Motor neuron (in vitro differentiated cells): ENCODE results near the gene RBBP5. TPM values are rescaled to one million over a fixed set of nuclear protein-coding genes. Genes with fewer than 3 reads are reported as not detected.

ENCODE experiments used
- ATAC-seq, 8 experiments: fragments of 200-7000 bp; cut with Tn5 transposase; replicated peaks in 6 of 8; 2 replicates each; pipeline ENCODE4 v1.8.0; 2021; ENCODE audit warnings: mild to moderate bottlenecking in 8 of 8, moderate library complexity in 8 of 8
- H3K27ac ChIP-seq, 2 donors: fragments of 250-450 bp; sonication (Bioruptor Pico); 2 replicates each; pipeline ENCODE4 v1.9.0; 2021; ENCODE audit warnings: antibody characterized with exemption in 2 of 2, mild to moderate bottlenecking in 2 of 2, moderate library complexity in 1 of 2
- H3K4me1 ChIP-seq, 2 donors: fragments of 250-450 bp; sonication (Bioruptor Pico); replicated peaks in 1 of 2; 2 replicates each; pipeline ENCODE4 v1.6.1; 2021; ENCODE audit warnings: antibody characterized with exemption in 2 of 2, mild to moderate bottlenecking in 2 of 2, moderate library complexity in 1 of 2
- H3K4me3 ChIP-seq, 5 donors: fragments of 250-450 bp; sonication (Bioruptor Pico); 2 replicates each; pipeline ENCODE4 v1.9.0; 2021; ENCODE audit warnings: antibody characterized with exemption in 5 of 5, mild to moderate bottlenecking in 5 of 5, moderate library complexity in 4 of 5
- WGBS, 10 experiments: fragments of 450-650 bp; shearing (Covaris generic); methylation state at CpG; one replicate each; pipeline ENCODE4 v1.0.0; 2022; 5-methylcytosine and 5-hydroxymethylcytosine counted together
- in situ Hi-C, 9 experiments: fragments of 400-800 bp; cut with MboI; loops; one replicate each; pipeline ENCODE4 v1.15.0; 2021; ENCODE audit warnings: low sequenced_read_pairs in 9 of 9, low pct_unique_long_range_greater_than_20kb in 2 of 9; ENCODE audit not compliant: unreplicated experiment in 9 of 9
- total RNA-seq, 8 experiments: library from RNA; unstranded; fragments of 300-600 nt; gene quantifications; 2 replicates each; pipeline versions ENCODE4 v1.2.3 to v1.2.4, GENCODE V29; 2022

The RBBP5 gene
- total RNA-seq, 8 experiments from 2014 or later, result 11.7 to 25.2 (median 17.0) TPM

GRCh38 chr1:205068457-205069040, 53.2 kb downstream of the RBBP5 start:
- Histone ChIP-seq H3K27ac (no peak overlapping the region), H3K4me3 (no peak overlapping the region), H3K4me1 (no peaks in the 10 kb centered on the region)
- ATAC-seq, result no peak
- in situ Hi-C loops, result loop anchor here in 4 of 9 experiments (10.0 to 25.0 kb wide), 3 partner anchors 74 to 106 kb away; no protein-coding TSS in a partner anchor
- 0 to 91% (median 71%) methylated on average over 1 to 2 of the region's 2 CpGs; no CpG with 5 or more reads in 4 of the 10 experiments for WGBS, 10 experiments

- ATAC-seq, result no peak
- Histone ChIP-seq H3K4me1 (no peaks in the 10 kb centered on the region), H3K27ac (no peak overlapping the region), H3K4me3 (no peak overlapping the region)
- in situ Hi-C loops, result loop anchor here in 4 of 9 experiments (10.0 to 25.0 kb wide), 3 partner anchors 73 to 106 kb away; no protein-coding TSS in a partner anchor
- 65 to 85% (median 81%) methylated on average over 1 to 4 of the region's 4 CpGs; no CpG with 5 or more reads in 6 of the 10 experiments for WGBS, 10 experiments
Observed at GRCh38 chr1:205068001-205068400, 53.8 kb downstream of the RBBP5 start.

GRCh38 chr1:205067031-205067430, 54.7 kb downstream of the RBBP5 start:
- ATAC-seq, result no peak
- no peak overlapping the region for H3K4me3 ChIP-seq
- no peak overlapping the region for H3K27ac ChIP-seq
- H3K4me1 ChIP-seq, result no peaks in the 10 kb centered on the region
- WGBS, 10 experiments, result 50 to 100% (median 89%) methylated on average over 1 to 6 of the region's 6 CpGs; no CpG with 5 or more reads in 1 of the 10 experiments
- in situ Hi-C loops, result loop anchor here in 4 of 9 experiments (10.0 to 25.0 kb wide), 3 partner anchors 72 to 105 kb away; no protein-coding TSS in a partner anchor

- peak in 3 of 8 experiments; percentile 60 to 83 (median 62) for ATAC-seq
- no peak overlapping the region for H3K27ac ChIP-seq
- H3K4me1 ChIP-seq, result peaks cover 0 to 7% of the 10 kb centered on the region in 2 donors
- in situ Hi-C loops, result loop anchor here in 4 of 9 experiments (10.0 to 25.0 kb wide), 3 partner anchors 71 to 104 kb away; no protein-coding TSS in a partner anchor
- H3K4me3 ChIP-seq, result no peak overlapping the region
- WGBS, 10 experiments, result 43 to 86% (median 74%) methylated on average over 2 to 9 of the region's 13 CpGs; no CpG with 5 or more reads in 4 of the 10 experiments
Observed at GRCh38 chr1:205066141-205066818, 55.5 kb downstream of the RBBP5 start.

- WGBS, 10 experiments, result 78 to 100% (median 93%) methylated on average over 1 to 11 of the region's 14 CpGs; no CpG with 5 or more reads in 5 of the 10 experiments
- Histone ChIP-seq H3K4me3 (no peak overlapping the region), H3K27ac (no peak overlapping the region), H3K4me1 (peaks cover 0 to 8% of the 10 kb centered on the region in 2 donors)
- in situ Hi-C loops, result loop anchor here in 4 of 9 experiments (10.0 to 25.0 kb wide), 3 partner anchors 71 to 103 kb away; no protein-coding TSS in a partner anchor
- ATAC-seq, result no peak
Observed at GRCh38 chr1:205065666-205066065, 56.1 kb downstream of the RBBP5 start.

GRCh38 chr1:205064741-205065316, 56.9 kb downstream of the RBBP5 start:
- Histone ChIP-seq H3K4me3 (no peak overlapping the region), H3K27ac (no peak overlapping the region), H3K4me1 (peaks cover 0 to 8% of the 10 kb centered on the region in 2 donors)
- WGBS, 10 experiments, result 67 to 92% (median 90%) methylated on average over 2 to 9 of the region's 9 CpGs; no CpG with 5 or more reads in 5 of the 10 experiments
- no peak for ATAC-seq
- in situ Hi-C loops, result loop anchor here in 5 of 9 experiments (5.0 to 25.0 kb wide), 4 partner anchors 70 to 103 kb away; no protein-coding TSS in a partner anchor

- ATAC-seq, result no peak
- Histone ChIP-seq H3K27ac (no peak overlapping the region), H3K4me3 (no peak overlapping the region), H3K4me1 (peaks cover 0 to 8% of the 10 kb centered on the region in 2 donors)
- WGBS, 10 experiments, result 75 to 89% (median 88%) methylated on average over 4 to 10 of the region's 11 CpGs; no CpG with 5 or more reads in 6 of the 10 experiments
- in situ Hi-C loops, result loop anchor here in 5 of 9 experiments (5.0 to 25.0 kb wide), 4 partner anchors 70 to 102 kb away; no protein-coding TSS in a partner anchor
Observed at GRCh38 chr1:205064301-205064700, 57.5 kb downstream of the RBBP5 start.

GRCh38 chr1:205062895-205063294, 58.9 kb downstream of the RBBP5 start:
- Histone ChIP-seq H3K27ac (no peak overlapping the region), H3K4me3 (no peak overlapping the region), H3K4me1 (peaks cover 2 to 12% of the 10 kb centered on the region in 2 donors)
- ATAC-seq, result no peak
- in situ Hi-C loops, result loop anchor here in 5 of 9 experiments (5.0 to 25.0 kb wide), 4 partner anchors 68 to 101 kb away; no protein-coding TSS in a partner anchor
- WGBS, 10 experiments, result 40 to 100% (median 87%) methylated on average over 1 to 3 of the region's 3 CpGs; no CpG with 5 or more reads in 2 of the 10 experiments

GRCh38 chr1:205062319-205062718, 59.5 kb downstream of the RBBP5 start:
- in situ Hi-C loops, result loop anchor here in 5 of 9 experiments (5.0 to 25.0 kb wide), 4 partner anchors 68 to 100 kb away; no protein-coding TSS in a partner anchor
- no peak for ATAC-seq

GRCh38 chr1:205061665-205062069, 60.1 kb downstream of the RBBP5 start:
- 0 to 25% (median 11%) methylated on average over 2 to 9 of the region's 13 CpGs; no CpG with 5 or more reads in 5 of the 10 experiments for WGBS, 10 experiments
- Histone ChIP-seq H3K4me3 (no peak overlapping the region), H3K27ac (no peak overlapping the region), H3K4me1 (peaks cover 13 to 22% of the 10 kb centered on the region in 2 donors)
- in situ Hi-C loops, result loop anchor here in 5 of 9 experiments (5.0 to 25.0 kb wide), 4 partner anchors 67 to 99 kb away; no protein-coding TSS in a partner anchor
- ATAC-seq, result peak; percentile 67 to 89 (median 78)

More at GRCh38 chr1:205062319-205062718, 59.5 kb downstream of the RBBP5 start:
- WGBS, 10 experiments, result 70 to 94% (median 89%) methylated on average over 2 to 8 of the region's 8 CpGs; no CpG with 5 or more reads in 4 of the 10 experiments
- Histone ChIP-seq H3K27ac (no peak overlapping the region), H3K4me3 (no peak overlapping the region), H3K4me1 (peaks cover 7 to 16% of the 10 kb centered on the region in 2 donors)

- WGBS, 10 experiments, result 0 to 94% (median 72%) methylated on average over 3 to 9 of the region's 14 CpGs; no CpG with 5 or more reads in 6 of the 10 experiments
- in situ Hi-C loops, result loop anchor here in 5 of 9 experiments (5.0 to 25.0 kb wide), 4 partner anchors 66 to 99 kb away; no protein-coding TSS in a partner anchor
- Histone ChIP-seq H3K4me1 (peaks cover 18 to 27% of the 10 kb centered on the region in 2 donors), H3K27ac (no peak overlapping the region), H3K4me3 (no peak overlapping the region)
- peak in 1 of 8 experiments; percentile 37 for ATAC-seq
Observed at GRCh38 chr1:205061227-205061626, 60.6 kb downstream of the RBBP5 start.

- Histone ChIP-seq H3K4me1 (peaks cover 22 to 31% of the 10 kb centered on the region in 2 donors), H3K4me3 (no peak overlapping the region), H3K27ac (no peak overlapping the region)
- no peak for ATAC-seq
- 50 to 93% (median 81%) methylated on average over 1 to 8 of the region's 10 CpGs; no CpG with 5 or more reads in 3 of the 10 experiments for WGBS, 10 experiments
- in situ Hi-C loops, result loop anchor here in 5 of 9 experiments (5.0 to 25.0 kb wide), 4 partner anchors 66 to 98 kb away; no protein-coding TSS in a partner anchor
Observed at GRCh38 chr1:205060746-205061145, 61.0 kb downstream of the RBBP5 start.
